ENCODE measurements around the gene MAFB. TPM values are rescaled to one million over a fixed set of nuclear protein-coding genes. Genes with fewer than 3 reads are reported as not detected.

MAFB gene
- total RNA-seq, 1 experiment from 2014 or later: 0.22 TPM

DNA sequence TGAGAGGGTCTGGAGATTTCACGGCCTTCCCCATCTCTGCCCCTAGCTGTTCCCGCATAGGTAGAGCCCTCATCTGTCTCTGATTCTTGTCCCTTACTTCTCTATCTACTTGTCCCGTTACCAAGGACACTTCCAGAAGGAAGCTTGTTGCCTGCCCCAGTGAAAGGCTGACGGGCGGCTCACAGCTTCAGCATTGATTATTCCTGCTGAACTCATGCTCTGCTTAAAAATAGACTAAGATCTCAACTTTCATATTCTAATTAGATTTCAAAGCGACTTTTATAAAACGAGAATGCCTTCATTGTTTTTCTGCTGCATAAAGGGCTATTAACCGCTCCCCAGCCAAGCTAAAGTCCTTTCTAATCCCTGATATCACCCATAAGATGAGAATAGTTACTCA lies 31.1 kb upstream of the MAFB start (continued):
- no peak for TF ChIP-seq FOSL1 (IDR thresholded peaks at IDR 0.05; ENCODE audit: low read depth)

DNA sequence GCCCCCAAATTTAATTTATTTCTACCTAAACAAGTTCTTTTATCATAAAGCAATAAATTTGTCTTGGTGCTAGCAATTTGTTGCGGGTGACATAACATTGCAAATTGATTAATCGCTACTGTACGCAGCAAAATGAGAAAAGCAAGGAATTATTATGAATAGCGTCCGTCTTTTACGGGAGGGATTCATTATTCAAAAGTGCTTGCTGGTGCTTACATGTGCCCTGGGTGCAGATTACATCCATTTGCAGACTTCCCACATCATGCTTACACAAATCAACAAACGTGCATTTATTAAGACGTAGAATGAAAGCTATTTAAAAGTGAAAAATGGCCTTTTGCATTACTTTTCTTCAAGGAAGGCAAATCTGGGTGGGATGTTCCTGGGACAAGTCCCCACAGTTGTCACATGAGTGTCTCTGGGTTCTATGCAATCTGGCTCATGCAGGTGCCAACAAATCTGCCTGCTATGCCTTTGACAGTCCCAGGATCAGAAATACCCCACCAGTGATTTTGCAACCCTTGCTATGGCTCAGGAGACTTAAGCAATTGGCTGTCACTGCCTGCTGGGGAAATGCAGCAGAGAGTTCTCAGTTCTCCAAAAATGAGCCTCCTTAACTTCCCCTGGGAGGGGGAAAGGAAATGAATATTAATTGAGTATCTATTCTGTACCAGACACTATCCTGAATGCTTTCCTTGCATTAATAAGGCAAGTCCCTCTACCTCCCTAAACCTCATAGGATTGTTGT lies 30.1 kb upstream of the MAFB start:
- Histone ChIP-seq H3K9ac (ENCODE audit: low read length) (no peak overlapping the region), H4K20me1 (ENCODE audit: insufficient read depth) (no peaks in the 10 kb centered on the region), H2AFZ (ENCODE audit: low read depth, low read length, poor library complexity, severe bottlenecking) (no peak overlapping the region), H3K4me3 (replicated peaks in 1 of 2; ENCODE audit: low read depth in 1 of 2, low read length in 2 of 2) (no peak overlapping the region), H3K4me2 (ENCODE audit: low read length) (no peak overlapping the region), H3K36me3 (ENCODE audit: control insufficient read depth in 1 of 2, insufficient read depth in 2 of 2, low read length in 2 of 2) (no peaks in the 10 kb centered on the region), H3K79me2 (ENCODE audit: insufficient read depth, low read length) (no peaks in the 10 kb centered on the region), H3K27me3 (ENCODE audit: insufficient read depth, low read length) (peaks cover 5% of the 10 kb centered on the region; the same call in 1 of the 2 replicates), H3K9me3 (ENCODE audit: control insufficient read depth in 1 of 2, insufficient read depth in 1 of 2, low read depth in 1 of 2, low read length in 2 of 2) (no peaks in the 10 kb centered on the region), H3K27ac (ENCODE audit: low read depth, low read length) (no peak overlapping the region), H3K9me2 (ENCODE audit: insufficient read depth) (no peaks in the 10 kb centered on the region), H3K4me1 (ENCODE audit: control insufficient read depth in 1 of 2, insufficient read depth in 2 of 2, low read length in 2 of 2) (no peaks in the 10 kb centered on the region)
- intact Hi-C loops (cut with micrococcal nuclease): no loop called here
- RAD21 ChIA-PET (ENCODE audit: low non-redundant PET in 1 of 2, low total read pairs in 2 of 2, uncharacterized antibody in 2 of 2, unreplicated experiment in 2 of 2): no interaction called here
- DNase-seq (ENCODE audit: low read depth, low spot score) (no peak), ATAC-seq (no peak)
- no TSS peak for BruUV-seq (replicated peaks)
- no peak for TF ChIP-seq ELF1 (IDR thresholded peaks at IDR 0.05; ENCODE audit: borderline replicate concordance, low read depth)
- no peak for TF ChIP-seq EZH2 (IDR thresholded peaks at IDR 0.05)
- TF ChIP-seq CBX3 (IDR thresholded peaks at IDR 0.05; ENCODE audit: low read depth): no peak
- no peak for TF ChIP-seq EZH2phosphoT487 (IDR thresholded peaks at IDR 0.05; ENCODE audit: borderline replicate concordance)
- no peak for TF ChIP-seq TCF7L2 (IDR thresholded peaks at IDR 0.05; ENCODE audit: borderline replicate concordance, extremely low read depth, insufficient read depth, insufficient read length)
- no peak for TF ChIP-seq POLR2AphosphoS5 (IDR thresholded peaks at IDR 0.05; ENCODE audit: low read depth, low read length)
- TF ChIP-seq, protein P1, sequence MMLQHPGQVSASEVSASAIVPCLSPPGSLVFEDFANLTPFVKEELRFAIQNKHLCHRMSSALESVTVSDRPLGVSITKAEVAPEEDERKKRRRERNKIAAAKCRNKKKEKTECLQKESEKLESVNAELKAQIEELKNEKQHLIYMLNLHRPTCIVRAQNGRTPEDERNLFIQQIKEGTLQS (IDR thresholded peaks at IDR 0.05): no peak
- TF ChIP-seq JUND (IDR thresholded peaks at IDR 0.05): no peak
- TF ChIP-seq CEBPB (IDR thresholded peaks at IDR 0.05; ENCODE audit: low read depth): no peak
- TF ChIP-seq, protein P2, sequence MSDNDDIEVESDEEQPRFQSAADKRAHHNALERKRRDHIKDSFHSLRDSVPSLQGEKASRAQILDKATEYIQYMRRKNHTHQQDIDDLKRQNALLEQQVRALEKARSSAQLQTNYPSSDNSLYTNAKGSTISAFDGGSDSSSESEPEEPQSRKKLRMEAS (IDR thresholded peaks at IDR 0.05): no peak
- no peak for TF ChIP-seq SRF (IDR thresholded peaks at IDR 0.05; ENCODE audit: low read depth)
- TF ChIP-seq FOSL1 (IDR thresholded peaks at IDR 0.05; ENCODE audit: low read depth): no peak
- no peak for TF ChIP-seq POLR2A (IDR thresholded peaks at IDR 0.05; ENCODE audit: borderline replicate concordance, extremely low read depth, insufficient read depth, insufficient read length)
- TF ChIP-seq ZFX (IDR thresholded peaks at IDR 0.05): no peak
- no peak for TF ChIP-seq ZNF274 (IDR thresholded peaks at IDR 0.05; ENCODE audit: low read depth, low read length)
- TF ChIP-seq, protein P3, sequence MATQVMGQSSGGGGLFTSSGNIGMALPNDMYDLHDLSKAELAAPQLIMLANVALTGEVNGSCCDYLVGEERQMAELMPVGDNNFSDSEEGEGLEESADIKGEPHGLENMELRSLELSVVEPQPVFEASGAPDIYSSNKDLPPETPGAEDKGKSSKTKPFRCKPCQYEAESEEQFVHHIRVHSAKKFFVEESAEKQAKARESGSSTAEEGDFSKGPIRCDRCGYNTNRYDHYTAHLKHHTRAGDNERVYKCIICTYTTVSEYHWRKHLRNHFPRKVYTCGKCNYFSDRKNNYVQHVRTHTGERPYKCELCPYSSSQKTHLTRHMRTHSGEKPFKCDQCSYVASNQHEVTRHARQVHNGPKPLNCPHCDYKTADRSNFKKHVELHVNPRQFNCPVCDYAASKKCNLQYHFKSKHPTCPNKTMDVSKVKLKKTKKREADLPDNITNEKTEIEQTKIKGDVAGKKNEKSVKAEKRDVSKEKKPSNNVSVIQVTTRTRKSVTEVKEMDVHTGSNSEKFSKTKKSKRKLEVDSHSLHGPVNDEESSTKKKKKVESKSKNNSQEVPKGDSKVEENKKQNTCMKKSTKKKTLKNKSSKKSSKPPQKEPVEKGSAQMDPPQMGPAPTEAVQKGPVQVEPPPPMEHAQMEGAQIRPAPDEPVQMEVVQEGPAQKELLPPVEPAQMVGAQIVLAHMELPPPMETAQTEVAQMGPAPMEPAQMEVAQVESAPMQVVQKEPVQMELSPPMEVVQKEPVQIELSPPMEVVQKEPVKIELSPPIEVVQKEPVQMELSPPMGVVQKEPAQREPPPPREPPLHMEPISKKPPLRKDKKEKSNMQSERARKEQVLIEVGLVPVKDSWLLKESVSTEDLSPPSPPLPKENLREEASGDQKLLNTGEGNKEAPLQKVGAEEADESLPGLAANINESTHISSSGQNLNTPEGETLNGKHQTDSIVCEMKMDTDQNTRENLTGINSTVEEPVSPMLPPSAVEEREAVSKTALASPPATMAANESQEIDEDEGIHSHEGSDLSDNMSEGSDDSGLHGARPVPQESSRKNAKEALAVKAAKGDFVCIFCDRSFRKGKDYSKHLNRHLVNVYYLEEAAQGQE (IDR thresholded peaks at IDR 0.05; ENCODE audit: low read depth): no peak
- TF ChIP-seq SP1 (IDR thresholded peaks at IDR 0.05; ENCODE audit: low read depth): no peak
- no peak for TF ChIP-seq SIN3A (IDR thresholded peaks at IDR 0.05; ENCODE audit: low read depth)
- TF ChIP-seq YY1 (IDR thresholded peaks at IDR 0.05; ENCODE audit: extremely low read depth, insufficient replicate concordance, low read depth, low read length): no peak
- CTCF ChIA-PET: interaction anchor here (1.2 kb wide), 1 partner anchor 13 kb away, joined by 3 read pairs; no protein-coding TSS in a partner anchor
- POLR2A ChIA-PET: no interaction called here
